Natural killer cell (primary cell): Measurements from ENCODE around the gene SORD. TPM values are rescaled to one million over a fixed set of nuclear protein-coding genes. Genes with fewer than 3 reads are reported as not detected.

Source experiments
- ATAC-seq, 3 donors: fragments of 150-1000 bp in 2 of 3; fragments of 200-7000 bp in 1 of 3; cut with Tn5 transposase; 1 replicate in 1 of 3; 2 replicates in 2 of 3; pipeline ENCODE4 v1.10.0; 2021; ENCODE audit warnings: mild to moderate bottlenecking in 2 of 3, moderate library complexity in 2 of 3
- DNase-seq, 2 donors: peaks; one replicate each; pipeline versions ENCODE4 v3.0.0 to v3.0.0-alpha.2; 2013 to 2021; ENCODE audit warnings: mixed read lengths in 1 of 2
- H3K27ac ChIP-seq: one replicate; pipeline ENCODE4 v1.5.1; 2013; ENCODE audit warnings: mild to moderate bottlenecking, low read length
- H3K27me3 ChIP-seq: one replicate; pipeline ENCODE4 v1.6.1; 2013; ENCODE audit warnings: low read length; ENCODE audit not compliant: control insufficient read depth, insufficient read depth
- H3K36me3 ChIP-seq: one replicate; pipeline ENCODE4 v1.6.1; 2013; ENCODE audit warnings: low read length; ENCODE audit not compliant: control insufficient read depth, insufficient read depth
- H3K4me1 ChIP-seq: one replicate; pipeline ENCODE4 v1.6.1; 2013; ENCODE audit warnings: low read length; ENCODE audit not compliant: control insufficient read depth, insufficient read depth
- H3K4me3 ChIP-seq: one replicate; pipeline ENCODE4 v1.5.1; 2013; ENCODE audit warnings: low read length
- H3K9me3 ChIP-seq: one replicate; pipeline ENCODE4 v1.6.1; 2013; ENCODE audit warnings: low read length; ENCODE audit not compliant: control insufficient read depth, insufficient read depth
- H3K27ac Mint-ChIP-seq, 2 donors: one replicate each; pipeline ENCODE4 v1.8.0; 2022; ENCODE audit warnings: mild to moderate bottlenecking in 2 of 2, mixed read lengths in 2 of 2, moderate library complexity in 1 of 2
- H3K27me3 Mint-ChIP-seq, 2 donors: one replicate each; pipeline ENCODE4 v1.8.0; 2022; ENCODE audit warnings: low read depth in 2 of 2, mixed read lengths in 2 of 2
- H3K36me3 Mint-ChIP-seq: one replicate; pipeline ENCODE4 v1.8.0; 2022; ENCODE audit warnings: mixed read lengths
- H3K4me1 Mint-ChIP-seq, 2 donors: one replicate each; pipeline ENCODE4 v1.8.0; 2022; ENCODE audit warnings: mixed read lengths in 2 of 2
- H3K4me3 Mint-ChIP-seq: one replicate; pipeline ENCODE4 v1.8.0; 2022; ENCODE audit warnings: mild to moderate bottlenecking, moderate library complexity, mixed read lengths
- H3K9me3 Mint-ChIP-seq, 2 donors: one replicate each; pipeline ENCODE4 v1.8.0; 2022; ENCODE audit warnings: mixed read lengths in 2 of 2
- whole genome bisulfite sequencing: methylation state at CpG from one replicate; pipeline ENCODE4 v1.1.7; 2013; ENCODE audit warnings: missing lambda C conversion rate; ENCODE audit not compliant: insufficient coverage; 5-methylcytosine and 5-hydroxymethylcytosine counted together
- intact Hi-C: fragments of 100-400 bp; cut with micrococcal nuclease; formaldehyde crosslinking; loops from one replicate; pipeline ENCODE4 v1.14.2; 2022
- total RNA-seq, 4 donors: library from RNA; stranded (reverse); fragments of 120-200 nt in 1 of 4; gene quantifications; one replicate each; pipeline versions ENCODE4 v1.2.3 to v1.2.4, GENCODE V29; 2013 to 2022
- TF ChIP-seq, protein P1 (sequence below): fragments of 200-600 bp; IDR thresholded peaks from one replicate; pipeline ENCODE4 v1.8.0; 2022; ENCODE audit warnings: antibody characterized with exemption

The SORD gene
- total RNA-seq, 3 donors from 2014 or later (not counting 1 experiment from before 2014, with no cell fraction given), result 2.6 to 5.7 (median 2.8) TPM

DNA sequence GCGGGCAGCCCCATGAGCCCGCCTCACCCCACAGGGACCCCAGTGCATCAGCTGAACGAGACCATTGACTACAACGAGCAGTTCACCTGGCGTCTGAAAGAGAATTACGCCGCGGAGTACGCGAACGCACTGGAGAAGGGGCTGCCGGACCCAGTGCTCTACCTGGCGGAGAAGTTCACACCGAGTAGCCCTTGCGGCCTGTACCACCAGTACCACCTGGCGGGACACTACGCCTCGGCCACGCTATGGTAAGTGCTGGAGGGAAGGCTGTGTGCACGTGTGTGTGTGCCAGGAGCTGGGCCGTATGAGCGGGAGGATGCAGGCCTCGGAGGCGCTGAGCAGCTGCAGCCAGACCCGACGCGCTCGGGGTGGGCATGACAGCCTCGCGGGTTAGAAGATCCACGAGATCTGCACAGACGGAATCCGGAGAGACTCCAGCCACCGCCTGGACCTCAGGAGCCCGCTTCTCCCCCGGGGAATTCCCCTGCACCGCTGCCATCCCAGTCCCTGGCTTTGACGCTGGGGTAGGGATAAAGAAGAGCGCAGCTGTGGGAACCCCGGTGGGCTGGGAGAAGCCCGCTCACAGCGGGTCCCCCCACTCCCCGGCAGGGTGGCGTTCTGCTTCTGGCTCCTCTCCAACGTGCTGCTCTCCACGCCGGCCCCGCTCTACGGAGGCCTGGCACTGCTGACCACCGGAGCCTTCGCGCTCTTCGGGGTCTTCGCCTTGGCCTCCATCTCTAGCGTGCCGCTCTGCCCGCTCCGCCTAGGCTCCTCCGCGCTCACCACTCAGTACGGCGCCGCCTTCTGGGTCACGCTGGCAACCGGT, 93.7 kb downstream of the SORD start:
- ATAC-seq (no peak), DNase-seq (peak in 1 of 2 donors; percentile 40)
- Histone ChIP-seq H3K9me3 (no peaks in the 10 kb centered on the region), H3K36me3 (no peaks in the 10 kb centered on the region), H3K27me3 (peaks cover 59% of the 10 kb centered on the region), H3K4me1 (peaks cover 31% of the 10 kb centered on the region), H3K27ac (no peak overlapping the region), H3K4me3 (no peak overlapping the region)
- Mint-ChIP-seq H3K27me3 (peaks cover 64 to 68% of the 10 kb centered on the region in 2 donors), H3K9me3 (no peaks in the 10 kb centered on the region), H3K27ac (no peak overlapping the region), H3K4me1 (peaks cover 14 to 29% of the 10 kb centered on the region in 2 donors), H3K4me3 (peak overlapping the region; percentile 47), H3K36me3 (no peaks in the 10 kb centered on the region)
- WGBS, result 8% methylated on average over 65 of the region's 65 CpGs
- intact Hi-C loops, result no loop called here
- TF ChIP-seq, protein P1, sequence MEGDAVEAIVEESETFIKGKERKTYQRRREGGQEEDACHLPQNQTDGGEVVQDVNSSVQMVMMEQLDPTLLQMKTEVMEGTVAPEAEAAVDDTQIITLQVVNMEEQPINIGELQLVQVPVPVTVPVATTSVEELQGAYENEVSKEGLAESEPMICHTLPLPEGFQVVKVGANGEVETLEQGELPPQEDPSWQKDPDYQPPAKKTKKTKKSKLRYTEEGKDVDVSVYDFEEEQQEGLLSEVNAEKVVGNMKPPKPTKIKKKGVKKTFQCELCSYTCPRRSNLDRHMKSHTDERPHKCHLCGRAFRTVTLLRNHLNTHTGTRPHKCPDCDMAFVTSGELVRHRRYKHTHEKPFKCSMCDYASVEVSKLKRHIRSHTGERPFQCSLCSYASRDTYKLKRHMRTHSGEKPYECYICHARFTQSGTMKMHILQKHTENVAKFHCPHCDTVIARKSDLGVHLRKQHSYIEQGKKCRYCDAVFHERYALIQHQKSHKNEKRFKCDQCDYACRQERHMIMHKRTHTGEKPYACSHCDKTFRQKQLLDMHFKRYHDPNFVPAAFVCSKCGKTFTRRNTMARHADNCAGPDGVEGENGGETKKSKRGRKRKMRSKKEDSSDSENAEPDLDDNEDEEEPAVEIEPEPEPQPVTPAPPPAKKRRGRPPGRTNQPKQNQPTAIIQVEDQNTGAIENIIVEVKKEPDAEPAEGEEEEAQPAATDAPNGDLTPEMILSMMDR, result no peak

DNA sequence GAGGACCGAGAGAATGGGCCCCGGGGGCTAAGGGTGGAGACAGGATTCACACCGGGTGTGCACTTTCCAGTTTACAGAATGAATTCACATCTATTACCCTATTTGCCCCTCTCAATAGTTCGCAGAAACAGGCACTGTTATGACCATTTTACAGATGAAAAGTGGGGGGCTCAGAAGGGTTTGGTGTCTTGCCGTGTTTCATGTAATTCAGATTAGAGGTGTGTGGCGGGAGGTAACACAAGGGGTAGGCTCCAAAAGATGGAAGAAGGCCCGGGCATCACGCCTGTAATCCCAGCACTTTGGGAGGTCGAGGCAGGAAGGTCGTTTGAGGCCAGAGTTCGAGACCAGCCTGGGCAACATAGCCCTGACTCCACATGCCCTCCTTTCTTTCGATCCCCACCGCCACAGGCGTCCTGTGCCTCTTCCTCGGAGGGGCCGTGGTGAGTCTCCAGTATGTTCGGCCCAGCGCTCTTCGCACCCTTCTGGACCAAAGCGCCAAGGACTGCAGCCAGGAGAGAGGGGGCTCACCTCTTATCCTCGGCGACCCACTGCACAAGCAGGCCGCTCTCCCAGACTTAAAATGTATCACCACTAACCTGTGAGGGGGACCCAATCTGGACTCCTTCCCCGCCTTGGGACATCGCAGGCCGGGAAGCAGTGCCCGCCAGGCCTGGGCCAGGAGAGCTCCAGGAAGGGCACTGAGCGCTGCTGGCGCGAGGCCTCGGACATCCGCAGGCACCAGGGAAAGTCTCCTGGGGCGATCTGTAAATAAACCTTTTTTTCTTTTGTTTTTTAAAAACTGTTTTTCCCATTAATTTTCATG, 94.5 kb downstream of the SORD start:
- no peaks in the 10 kb centered on the region for H3K36me3 ChIP-seq
- H3K4me3 Mint-ChIP-seq, result peak overlapping the region; percentile 88
- H3K4me3 ChIP-seq, result no peak overlapping the region
- H3K27ac ChIP-seq, result no peak overlapping the region
- peaks cover 55 to 62% of the 10 kb centered on the region in 2 donors for H3K27me3 Mint-ChIP-seq
- intact Hi-C loops, result no loop called here
- peak overlapping the region in 1 of 2 donors; percentile 3 for H3K27ac Mint-ChIP-seq
- no peak for DNase-seq
- peaks cover 14 to 24% of the 10 kb centered on the region in 2 donors for H3K4me1 Mint-ChIP-seq
- ATAC-seq, result peak; percentile 3 to 26 (median 15)
- TF ChIP-seq, protein P1, result no peak
- H3K36me3 Mint-ChIP-seq, result no peaks in the 10 kb centered on the region
- H3K27me3 ChIP-seq, result peaks cover 52% of the 10 kb centered on the region
- no peaks in the 10 kb centered on the region for H3K9me3 Mint-ChIP-seq
- peaks cover 28% of the 10 kb centered on the region for H3K4me1 ChIP-seq
- 25% methylated on average over 33 of the region's 33 CpGs for WGBS
- no peaks in the 10 kb centered on the region for H3K9me3 ChIP-seq

DNA sequence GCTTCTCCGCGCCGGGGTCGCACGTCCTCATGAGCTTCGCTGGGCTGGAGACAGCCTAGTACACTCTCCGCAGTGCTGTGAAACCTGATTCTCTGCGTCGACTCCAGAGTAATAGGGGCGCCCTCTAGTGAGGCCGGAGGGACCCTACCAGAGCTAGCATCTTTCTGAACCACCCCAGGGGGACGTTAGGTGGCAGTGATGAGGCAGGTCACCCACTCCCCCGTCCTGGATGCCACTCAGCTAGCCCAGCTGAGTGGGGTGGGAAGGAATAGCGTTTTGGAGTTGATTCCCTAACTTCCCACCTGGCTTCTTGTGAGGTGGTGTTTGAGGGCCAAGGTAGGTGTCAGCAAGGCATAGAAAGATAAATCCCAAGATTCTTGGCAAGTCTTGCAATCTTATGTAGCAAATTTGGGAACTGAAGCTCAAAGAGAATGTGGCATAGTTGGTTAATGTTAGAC, 95.2 kb downstream of the SORD start:
- Histone ChIP-seq H3K27me3 (peaks cover 49% of the 10 kb centered on the region), H3K9me3 (no peaks in the 10 kb centered on the region), H3K4me1 (peaks cover 28% of the 10 kb centered on the region), H3K36me3 (no peaks in the 10 kb centered on the region), H3K4me3 (no peak overlapping the region), H3K27ac (no peak overlapping the region)
- Mint-ChIP-seq H3K27me3 (peaks cover 57 to 60% of the 10 kb centered on the region in 2 donors), H3K27ac (peak overlapping the region in 1 of 2 donors; percentile 3), H3K36me3 (no peaks in the 10 kb centered on the region), H3K9me3 (no peaks in the 10 kb centered on the region), H3K4me1 (peaks cover 14 to 24% of the 10 kb centered on the region in 2 donors), H3K4me3 (peak overlapping the region; percentile 88)
- ATAC-seq (peak; percentile 98 to 100 (median 100)), DNase-seq (peak; percentile 69 to 91)
- WGBS, result under 1% methylated on average over 14 of the region's 14 CpGs
- TF ChIP-seq, protein P1, result peak; percentile 99
- intact Hi-C loops, result no loop called here
